Fibroblast of villous mesenchyme (primary cell): ENCODE data around the gene ZNF813. TPM values are rescaled to one million over a fixed set of nuclear protein-coding genes. Genes with fewer than 3 reads are reported as not detected.
A peak's percentile ranks its signal among the peaks of the same experiment; 100 is the strongest.

Source experiments
- DNase-seq: peaks from one replicate; pipeline ENCODE4 v3.0.0-alpha.2; 2010; ENCODE audit warnings: low read depth
- H3K4me3 ChIP-seq: 2 replicates; pipeline ENCODE4 v1.5.1; 2011; ENCODE audit warnings: low read depth, mild to moderate bottlenecking, low read length
- CTCF ChIP-seq: IDR thresholded peaks from 2 replicates; pipeline ENCODE4 v1.5.1; 2012; ENCODE audit warnings: low read depth, mild to moderate bottlenecking, low read length; ENCODE audit not compliant: insufficient read depth
- total RNA-seq: library from RNA; depleted of rRNA; stranded (reverse); fragments of >200 nt; gene quantifications from 2 replicates; pipeline ENCODE4 v1.2.3, GENCODE V29; 2012

Gene ZNF813
- total RNA-seq, 1 donor, result 3.0 TPM

DNA sequence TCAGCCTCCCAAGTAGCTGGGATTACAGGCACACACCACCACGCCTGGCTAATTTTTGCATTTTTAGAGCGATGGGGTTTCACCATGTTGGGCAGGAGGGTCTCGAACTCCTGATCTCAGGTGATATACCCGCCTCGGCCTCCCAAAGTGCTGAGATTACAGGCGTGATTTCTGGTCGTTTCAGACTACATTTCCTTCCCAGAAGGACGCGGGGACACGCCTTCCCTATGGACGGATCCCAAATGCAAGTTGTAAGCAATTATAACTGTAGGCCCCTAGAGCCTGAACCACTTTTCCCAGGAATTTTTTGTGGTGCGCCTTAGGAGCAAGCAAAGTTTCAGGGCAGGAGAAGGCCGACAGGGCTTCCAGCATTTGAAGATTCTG, 52.6 kb downstream of the ZNF813 start:
- no peak for TF ChIP-seq CTCF
- DNase-seq, result no peak
- peak overlapping the region; percentile 96 for H3K4me3 ChIP-seq

DNA sequence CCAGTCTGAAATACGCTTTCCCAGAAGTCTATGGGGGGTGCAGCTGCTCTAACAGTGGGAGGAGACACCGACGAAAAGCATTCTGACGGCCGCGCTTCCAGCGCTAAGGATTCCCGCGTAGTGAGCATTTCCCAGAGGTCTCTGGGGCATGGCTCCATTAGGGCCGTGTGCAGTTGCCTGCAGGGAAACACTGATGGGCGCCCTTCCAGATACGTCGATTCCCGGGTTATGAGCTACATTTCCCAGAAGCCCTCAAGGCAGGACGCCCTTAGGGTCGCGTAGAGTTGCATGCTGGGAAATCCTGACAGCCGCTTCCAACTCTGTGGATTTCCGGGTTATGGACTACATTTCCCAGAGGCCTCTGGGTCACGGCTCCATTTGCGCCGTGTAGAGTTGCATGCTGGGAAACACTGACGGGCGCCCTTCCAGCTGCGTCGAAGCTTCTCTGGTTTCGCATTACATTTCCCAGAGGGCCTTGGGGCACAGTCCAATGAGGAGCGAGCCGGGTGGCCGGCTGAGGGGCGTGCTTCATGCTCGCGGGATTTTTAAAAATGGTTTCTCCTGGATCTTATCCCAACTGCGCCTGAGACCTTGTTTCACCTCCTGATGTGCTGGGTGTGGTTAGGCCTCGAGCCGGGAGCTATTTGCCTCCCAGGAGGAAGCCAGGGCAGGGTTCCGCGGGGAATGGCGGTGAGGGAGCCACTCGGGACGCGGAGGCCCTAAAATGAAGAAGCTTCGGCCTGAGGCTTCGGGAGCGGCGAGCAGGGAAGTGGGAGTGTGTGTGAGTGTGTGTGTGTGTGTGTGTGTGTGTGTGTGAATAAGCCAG, 53.2 kb downstream of the ZNF813 start:
- peak; percentile 99 for DNase-seq
- peak overlapping the region; percentile 96 for H3K4me3 ChIP-seq
- no peak for TF ChIP-seq CTCF

DNA sequence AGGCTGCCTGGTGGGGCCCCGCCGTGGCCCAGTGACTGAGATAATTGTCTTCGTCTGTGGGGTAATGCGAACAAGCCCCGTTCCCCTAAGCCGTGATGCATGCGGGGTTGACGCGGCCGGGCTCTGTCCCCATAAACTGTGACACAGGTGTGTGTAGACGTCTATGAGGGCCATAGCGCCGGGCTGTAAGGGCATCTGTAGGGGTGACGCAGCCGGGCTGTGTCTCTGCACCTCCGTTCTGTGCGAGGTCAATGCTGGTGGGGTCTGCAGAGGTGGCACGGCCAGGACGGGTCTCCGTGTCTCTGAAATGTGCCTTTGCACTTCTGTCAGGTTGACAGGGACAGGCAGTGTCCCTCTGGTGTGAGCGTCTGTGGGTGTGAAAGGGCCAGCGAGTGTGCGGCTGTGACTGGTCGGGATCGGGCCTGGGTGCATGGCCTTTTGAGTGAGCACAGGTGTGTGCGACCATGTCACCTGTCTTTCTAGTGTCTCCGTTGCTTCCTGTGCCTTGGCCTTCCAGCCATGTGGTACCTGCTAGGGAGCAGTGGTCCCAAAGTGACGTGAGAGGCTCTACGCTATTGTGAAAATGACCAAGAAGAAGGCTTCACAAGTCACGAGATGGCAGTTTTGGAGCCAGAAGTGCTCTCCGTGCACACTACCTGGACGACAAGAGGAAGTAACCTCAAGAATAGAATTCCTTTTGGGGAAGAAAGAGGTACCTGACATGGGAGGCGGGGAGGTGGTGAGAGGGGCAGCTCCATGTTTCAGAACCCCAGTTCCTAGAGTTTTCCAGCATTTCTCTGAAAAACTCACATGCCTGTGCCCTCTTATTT, 54.1 kb downstream of the ZNF813 start:
- H3K4me3 ChIP-seq, result peak overlapping the region; percentile 96
- DNase-seq, result no peak
- TF ChIP-seq CTCF, result no peak

DNA sequence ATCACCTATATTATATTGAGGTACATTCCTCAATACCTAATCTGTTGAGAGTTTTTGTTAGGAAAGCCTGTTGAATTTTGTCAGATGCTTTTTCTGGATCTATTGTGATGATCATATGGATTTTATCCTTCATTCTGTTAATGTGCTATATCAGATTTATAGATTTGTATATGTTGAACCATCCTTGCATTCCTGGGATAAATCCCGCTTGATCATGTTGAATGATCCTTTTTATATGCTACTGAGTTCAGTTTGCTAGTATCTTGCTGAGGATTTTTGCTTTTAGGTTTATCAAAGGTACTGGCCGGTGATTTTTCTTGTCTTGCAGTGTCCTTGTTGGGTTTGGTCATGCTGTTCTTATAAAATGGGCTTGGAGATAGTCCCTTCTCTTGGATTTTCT, 58.4 kb downstream of the ZNF813 start:
- no peak overlapping the region for H3K4me3 ChIP-seq
- DNase-seq, result no peak
- TF ChIP-seq CTCF, result no peak

- H3K4me3 ChIP-seq, result no peak overlapping the region
- DNase-seq, result no peak
- TF ChIP-seq CTCF, result no peak
Observed at GRCh38 chr19:53530622-53531021, 63.1 kb downstream of the ZNF813 start.

DNA sequence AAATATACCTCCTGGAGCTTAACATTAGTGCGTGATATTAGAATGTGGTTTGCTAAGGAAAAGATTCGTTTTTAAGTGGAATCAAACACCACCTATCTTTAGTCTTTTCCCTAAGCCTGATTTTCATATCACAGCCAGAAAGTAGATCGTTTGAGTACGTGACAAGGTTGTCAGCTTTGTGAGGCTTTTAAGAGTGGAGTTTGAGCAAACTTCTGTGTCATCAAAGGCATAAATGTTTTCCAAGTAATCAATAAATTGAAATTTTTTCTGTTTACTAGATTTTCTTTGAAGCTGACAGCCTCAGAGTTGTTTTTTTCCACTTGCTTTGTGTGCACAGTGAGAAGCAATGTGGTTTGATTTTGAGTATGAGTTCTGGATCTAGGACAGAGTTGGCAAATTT, 63.9 kb downstream of the ZNF813 start:
- no peak for DNase-seq
- no peak for TF ChIP-seq CTCF
- no peak overlapping the region for H3K4me3 ChIP-seq
